Neural progenitor cell (in vitro differentiated cells): ENCODE results near the gene SMG9.

Experiments used
- CTCF ChIP-seq: fragments of 200-600 bp; sonication (generic); IDR thresholded peaks from 2 replicates; pipeline ENCODE4 v1.5.1; 2017; ENCODE audit warnings: antibody characterized with exemption, mild to moderate bottlenecking
- EZH2 ChIP-seq: fragments of 200-600 bp; sonication (generic); IDR thresholded peaks from 2 replicates; pipeline ENCODE4 v1.6.1; 2017; ENCODE audit warnings: antibody characterized with exemption, mild to moderate bottlenecking, moderate library complexity

- no peak for TF ChIP-seq CTCF
- no peak for TF ChIP-seq EZH2
These were observed 39.0 kb downstream of the SMG9 start, which contains the start of gene IRGC for GRCh38 chr19:43715776-43716175.
